Measurements from ENCODE around the gene ACOT7.

DNA sequence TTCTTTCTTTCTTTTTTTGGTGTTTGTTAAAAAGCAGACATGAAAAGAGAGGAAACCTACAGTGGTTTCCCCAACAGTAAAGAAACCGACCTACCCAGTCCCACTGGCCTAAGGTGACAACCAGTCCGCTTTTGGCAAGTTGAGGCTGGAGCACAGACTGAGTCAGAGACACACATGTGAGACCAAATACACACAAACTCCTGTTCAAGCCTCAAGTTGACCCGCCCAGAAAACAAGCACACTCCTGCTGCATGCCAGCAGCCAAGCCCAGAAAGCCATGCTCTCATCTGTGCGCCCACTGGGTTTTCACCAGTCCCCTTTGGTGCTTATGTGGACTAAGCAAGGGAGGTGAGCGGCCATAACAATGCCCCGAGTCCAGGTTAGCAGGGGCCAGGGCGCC is 68.1 kb downstream of the ACOT7 start:
- TF ChIP-seq CTCF (IDR thresholded peaks at IDR 0.05) (no peak), POLR2A (IDR thresholded peaks at IDR 0.05) (no peak), POLR2AphosphoS5 (IDR thresholded peaks at IDR 0.05; ENCODE audit: insufficient read depth in 1 of 2, low read depth in 1 of 2) (peak in 1 of 2 donors; percentile 51)
